C1 segment of cervical spinal cord (tissue), 14 donors: ENCODE measurements around the gene ZBTB22.
A peak's percentile ranks its signal among the peaks of the same experiment; 100 is the strongest.
"Not testable (repeated sequence)": the region's sequence is repeated elsewhere in the genome, so short reads cannot be mapped to it uniquely, and the experiment has no call there.

ENCODE experiments used
- DNase-seq, 14 donors: peaks; one replicate each; lab custom pipeline; 2025; lab: John Stamatoyannopoulos, UW

The ZBTB22 gene, protein sequence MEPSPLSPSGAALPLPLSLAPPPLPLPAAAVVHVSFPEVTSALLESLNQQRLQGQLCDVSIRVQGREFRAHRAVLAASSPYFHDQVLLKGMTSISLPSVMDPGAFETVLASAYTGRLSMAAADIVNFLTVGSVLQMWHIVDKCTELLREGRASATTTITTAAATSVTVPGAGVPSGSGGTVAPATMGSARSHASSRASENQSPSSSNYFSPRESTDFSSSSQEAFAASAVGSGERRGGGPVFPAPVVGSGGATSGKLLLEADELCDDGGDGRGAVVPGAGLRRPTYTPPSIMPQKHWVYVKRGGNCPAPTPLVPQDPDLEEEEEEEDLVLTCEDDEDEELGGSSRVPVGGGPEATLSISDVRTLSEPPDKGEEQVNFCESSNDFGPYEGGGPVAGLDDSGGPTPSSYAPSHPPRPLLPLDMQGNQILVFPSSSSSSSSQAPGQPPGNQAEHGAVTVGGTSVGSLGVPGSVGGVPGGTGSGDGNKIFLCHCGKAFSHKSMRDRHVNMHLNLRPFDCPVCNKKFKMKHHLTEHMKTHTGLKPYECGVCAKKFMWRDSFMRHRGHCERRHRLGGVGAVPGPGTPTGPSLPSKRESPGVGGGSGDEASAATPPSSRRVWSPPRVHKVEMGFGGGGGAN

DNA sequence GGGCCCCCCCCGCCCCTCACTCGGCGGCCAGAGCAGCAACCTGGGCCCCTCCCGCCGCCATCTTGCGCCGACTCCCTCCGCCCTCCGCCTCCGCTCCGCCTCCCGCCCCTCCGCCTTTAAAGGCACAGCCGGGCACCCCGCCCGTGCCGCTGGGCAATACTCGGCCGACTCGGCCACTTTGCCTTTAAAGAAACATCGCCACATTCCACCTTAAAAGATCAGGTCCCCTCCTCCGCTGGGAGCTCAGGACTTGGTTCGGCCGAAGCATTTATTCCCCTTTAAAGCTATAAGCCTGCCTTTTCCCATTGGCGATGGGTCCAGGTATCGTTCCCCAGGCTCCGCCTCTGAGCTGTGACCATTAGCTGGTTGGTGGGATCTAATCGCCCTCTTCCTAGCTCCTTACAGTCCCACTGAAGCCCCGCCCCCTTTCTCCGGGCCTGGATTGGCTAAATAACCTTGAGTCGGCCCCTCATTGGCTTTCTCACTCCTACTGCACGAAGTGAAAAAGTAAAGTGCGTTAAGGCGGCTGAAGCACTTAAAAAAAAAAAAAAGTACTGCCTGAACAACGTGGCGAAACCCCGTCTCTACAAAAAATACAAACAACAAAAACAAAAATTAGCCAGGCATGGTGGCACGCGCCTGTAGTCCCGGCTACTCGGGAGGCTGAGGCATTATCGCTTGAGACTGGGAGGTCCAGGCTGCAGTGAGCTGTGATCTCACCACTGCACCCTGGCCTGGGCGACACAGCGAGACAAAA lies at the start of gene ZBTB22:
Gene ZBTB22, minus strand, starts transcription at position 76 of the 757 bp plus-strand sequence. CDS start 828 bp downstream, outside the sequence.
- DNase-seq: peak; percentile 85 to 99 (median 97)

DNA sequence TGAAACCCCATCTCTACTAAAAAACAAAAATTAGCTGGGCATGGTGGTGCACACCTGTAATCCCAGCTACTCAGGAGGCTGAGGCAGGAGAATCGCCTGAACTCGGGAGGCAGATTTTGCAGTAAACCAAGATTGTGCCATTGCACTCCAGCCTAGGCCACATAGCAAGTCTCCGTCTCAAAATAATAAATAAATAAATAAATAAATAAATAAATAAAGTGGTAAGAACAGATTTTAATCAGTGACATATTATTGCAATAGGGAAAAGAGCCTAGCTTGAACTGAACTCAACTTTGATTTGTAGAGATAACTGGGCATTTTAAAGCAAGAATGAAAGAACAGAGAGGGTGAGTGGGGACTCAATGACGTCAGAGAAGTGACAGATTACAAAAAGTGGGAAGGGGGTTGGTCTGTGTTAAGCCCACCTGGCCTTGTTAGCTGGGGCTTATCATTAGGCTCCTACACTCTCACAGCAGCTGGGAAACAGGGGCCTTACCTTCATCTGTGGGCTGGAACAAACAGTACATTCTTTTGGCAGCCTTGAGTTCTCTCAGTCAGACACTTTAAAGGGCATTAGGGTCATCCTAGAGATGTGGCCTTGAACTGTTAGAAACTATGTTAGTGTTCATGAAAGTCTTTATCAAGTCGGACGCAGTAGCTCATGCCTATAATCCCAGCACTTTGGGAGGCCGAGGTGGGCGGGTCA lies 49.6 kb upstream of the ZBTB22 start:
- no peak for DNase-seq

- not testable (repeated sequence) for DNase-seq
These were observed 47.8 kb upstream of the ZBTB22 start for GRCh38 chr6:33365206-33365971.

DNA sequence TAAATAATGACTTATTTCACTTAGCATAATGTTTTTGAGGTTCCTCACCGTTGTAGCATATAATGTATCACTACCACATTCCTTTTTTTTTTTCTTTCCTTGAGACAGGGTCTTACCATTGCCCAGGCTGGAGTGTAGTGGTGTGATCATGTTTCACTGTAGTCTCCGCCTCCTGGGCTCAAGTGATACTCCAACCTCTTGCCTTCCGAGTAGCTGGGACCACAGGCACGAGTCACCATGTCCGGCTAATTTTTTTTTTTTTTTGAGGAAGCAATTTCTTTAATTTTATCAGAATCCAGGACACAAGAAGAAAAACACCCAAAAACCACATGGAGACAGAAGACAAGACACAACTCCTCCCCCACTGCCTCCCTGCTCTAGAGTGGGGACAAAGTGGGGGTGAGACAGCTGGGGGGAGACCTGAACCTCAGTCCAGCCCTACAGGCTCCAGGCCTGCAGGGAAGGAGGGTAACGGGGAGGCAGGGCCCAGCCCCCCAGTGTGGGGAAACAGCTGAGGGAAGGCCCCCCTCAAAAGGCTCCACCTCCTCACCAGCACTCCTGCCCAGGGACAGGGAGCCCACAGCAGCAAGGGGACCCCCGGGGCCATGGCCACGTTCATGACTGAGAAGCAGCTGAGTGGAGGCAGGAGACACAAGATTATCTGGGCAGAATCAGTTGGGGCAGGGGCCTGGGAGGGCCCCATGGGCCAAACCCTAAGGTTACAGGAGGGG lies 47.1 kb upstream of the ZBTB22 start:
- DNase-seq: not testable (repeated sequence)

DNA sequence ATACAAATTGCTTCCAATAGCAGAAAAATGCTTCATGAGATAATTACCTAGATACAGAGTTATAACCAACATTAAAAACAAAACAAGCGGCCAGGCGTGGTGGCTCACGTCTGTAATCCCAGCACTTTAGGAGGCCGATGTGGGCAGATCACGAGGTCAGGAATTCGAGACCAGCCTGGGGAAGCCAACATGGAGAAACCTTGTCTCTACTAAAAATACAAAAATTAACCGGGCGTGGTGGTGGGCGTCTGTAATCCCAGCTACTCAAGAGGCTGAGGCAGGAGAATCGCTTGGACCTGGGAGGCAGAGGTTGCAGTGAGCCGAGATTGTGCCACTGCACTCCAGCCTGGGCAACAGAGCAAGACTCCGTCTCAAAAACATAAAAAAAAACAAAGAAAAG lies 45.9 kb upstream of the ZBTB22 start:
- DNase-seq: not testable (repeated sequence)

GRCh38 chr6:33359331-33359730 lies 41.8 kb upstream of the ZBTB22 start:
- DNase-seq: no peak

DNA sequence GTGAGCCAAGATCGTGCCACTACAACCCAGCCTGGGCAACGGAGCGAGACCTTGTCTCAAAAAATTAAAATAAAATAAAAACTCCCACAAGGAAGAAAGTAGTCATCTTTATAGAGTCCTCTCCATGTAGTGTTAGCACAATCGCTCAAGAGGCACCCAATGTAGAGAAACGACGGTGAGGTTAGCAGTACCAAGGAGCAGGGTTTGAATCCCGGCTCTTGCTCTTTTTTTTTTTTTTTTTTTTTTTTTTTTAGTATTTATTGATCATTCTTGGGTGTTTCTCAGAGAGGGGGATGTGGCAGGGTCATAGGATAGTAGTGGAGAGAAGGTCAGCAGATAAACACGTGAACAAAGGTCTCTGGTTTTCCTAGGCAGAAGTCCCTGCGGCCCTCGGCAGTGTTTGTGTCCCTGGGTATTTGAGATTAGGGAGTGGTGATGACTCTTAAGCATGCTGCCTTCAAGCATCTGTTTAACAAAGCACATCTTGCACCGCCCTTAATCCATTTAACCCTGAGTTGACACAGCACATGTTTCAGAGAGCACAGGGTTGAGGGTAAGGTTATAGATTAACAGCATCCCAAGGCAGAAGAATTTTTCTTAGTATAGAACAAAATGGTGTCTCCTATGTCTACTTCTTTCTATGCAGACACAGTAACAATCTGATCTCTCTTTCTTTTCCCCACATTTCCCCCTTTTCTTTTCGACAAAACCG lies 39.8 kb upstream of the ZBTB22 start:
- not testable (repeated sequence) for DNase-seq

DNA sequence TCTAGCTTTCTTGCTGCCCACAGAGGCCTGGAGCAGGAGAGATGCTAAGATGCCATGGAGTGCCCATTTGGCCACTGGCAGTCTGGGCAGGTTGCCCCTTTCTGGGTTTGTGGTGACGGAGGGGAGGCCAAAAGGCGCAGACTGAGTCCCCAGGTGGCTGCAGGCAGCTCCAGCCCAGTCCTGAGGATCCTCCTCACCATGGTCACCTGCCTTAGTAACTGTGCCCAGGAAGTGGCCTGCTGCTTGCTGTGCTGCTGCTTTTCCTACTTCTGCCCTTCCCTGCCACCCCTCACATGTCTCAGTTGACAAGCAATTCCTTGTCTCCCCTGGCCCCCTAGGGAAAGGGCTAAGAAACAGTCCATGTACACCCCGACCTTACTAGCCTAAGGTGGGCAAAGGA lies 38.8 kb upstream of the ZBTB22 start:
- DNase-seq: no peak

DNA sequence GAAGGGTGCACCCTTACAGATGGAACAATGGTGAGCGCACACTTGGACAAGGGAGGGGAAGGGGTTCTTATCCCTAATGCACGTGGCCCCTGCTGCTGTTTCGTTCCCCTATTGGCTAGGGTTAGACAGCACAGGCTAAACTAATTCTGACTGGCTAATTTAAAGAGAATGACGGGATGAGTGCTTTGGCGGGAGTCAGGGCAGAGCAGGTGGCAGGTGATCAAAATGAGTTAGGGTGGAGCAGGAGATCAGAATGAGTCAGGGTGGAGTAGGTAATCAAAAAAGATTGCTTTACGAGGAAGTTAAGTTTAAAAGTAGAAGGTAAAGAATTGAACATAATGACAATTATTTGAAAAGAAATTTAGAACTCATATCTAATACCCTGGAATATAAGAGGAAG lies 38.3 kb upstream of the ZBTB22 start:
- DNase-seq: not testable (repeated sequence)

- DNase-seq: no peak
These were observed 30.3 kb upstream of the ZBTB22 start for GRCh38 chr6:33347816-33348215.

GRCh38 chr6:33346972-33347371 lies 29.4 kb upstream of the ZBTB22 start:
- DNase-seq: not testable (repeated sequence)

DNA sequence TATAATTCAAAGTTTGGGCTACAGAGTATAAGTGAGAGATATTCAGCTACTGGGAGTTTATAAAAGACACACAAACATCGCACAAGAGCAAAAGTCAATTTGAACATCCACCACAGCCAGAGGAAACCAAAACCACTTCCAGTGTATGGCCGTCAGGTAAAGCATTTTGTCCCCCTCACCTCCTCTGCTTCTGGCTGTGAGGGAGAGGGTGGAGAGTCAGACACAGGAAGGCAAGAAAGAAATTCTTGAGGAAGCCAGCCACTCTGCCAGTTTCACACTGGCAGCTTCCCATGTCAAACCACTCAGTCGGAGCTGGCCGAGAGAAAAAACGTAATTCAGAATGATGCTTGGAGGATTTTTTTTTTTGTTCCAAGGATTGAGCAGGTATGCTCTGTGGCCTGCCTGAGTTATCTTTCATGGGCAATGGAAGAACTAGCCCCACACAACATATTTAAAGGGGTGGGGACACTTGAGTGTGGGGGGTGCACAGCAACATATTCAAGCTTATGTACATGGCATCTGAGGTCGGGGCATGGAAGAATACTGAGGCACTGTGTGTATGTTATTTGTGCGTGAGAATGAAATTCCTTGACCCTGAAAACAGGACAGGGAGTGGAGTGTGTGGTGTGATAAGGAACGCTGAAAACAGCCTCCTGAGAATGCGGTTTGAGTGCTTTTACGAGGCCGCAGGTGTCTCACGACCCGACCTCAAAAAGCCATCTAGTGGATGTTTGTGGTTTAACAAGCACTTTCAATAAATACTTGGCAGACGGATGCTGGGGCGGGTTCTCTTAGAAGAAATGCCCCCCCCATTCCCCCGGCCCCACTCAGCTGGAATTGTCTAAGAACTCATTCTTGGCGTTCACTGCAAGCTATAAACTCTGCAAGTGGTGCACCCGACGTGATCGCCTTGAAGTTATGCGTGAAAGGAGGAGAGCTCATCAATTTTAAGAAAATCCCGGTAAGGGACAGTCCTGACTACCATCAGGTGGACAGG lies 27.5 kb upstream of the ZBTB22 start:
- peak in 6 of 14 donors; percentile 1 to 67 (median 8) for DNase-seq

GRCh38 chr6:33343953-33344611 lies 26.5 kb upstream of the ZBTB22 start:
- DNase-seq: no peak

GRCh38 chr6:33343606-33343952 lies 26.0 kb upstream of the ZBTB22 start:
- DNase-seq: not testable (repeated sequence)

DNA sequence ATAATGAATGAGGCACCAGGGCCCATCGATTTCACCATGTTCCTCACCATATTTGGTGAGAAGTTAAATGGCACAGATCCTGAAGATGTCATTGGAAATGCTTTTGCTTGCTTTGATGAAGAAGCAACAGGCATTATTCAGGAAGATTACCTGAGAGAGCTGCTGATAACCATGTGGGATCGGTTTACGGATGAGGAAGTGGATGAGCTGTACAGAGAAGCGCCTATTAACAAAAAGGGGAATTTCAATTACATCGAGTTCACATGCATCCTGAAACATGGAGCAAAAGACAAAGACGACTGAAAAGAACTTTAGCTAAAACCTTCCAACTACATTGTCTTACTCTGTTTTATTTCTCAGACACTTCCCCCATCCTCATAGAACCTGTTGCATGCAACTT lies 21.6 kb upstream of the ZBTB22 start:
- DNase-seq: no peak

- DNase-seq: no peak
These were observed 19.0 kb upstream of the ZBTB22 start for GRCh38 chr6:33336495-33336894.

GRCh38 chr6:33335916-33336315 lies 18.4 kb upstream of the ZBTB22 start:
- DNase-seq: no peak

DNA sequence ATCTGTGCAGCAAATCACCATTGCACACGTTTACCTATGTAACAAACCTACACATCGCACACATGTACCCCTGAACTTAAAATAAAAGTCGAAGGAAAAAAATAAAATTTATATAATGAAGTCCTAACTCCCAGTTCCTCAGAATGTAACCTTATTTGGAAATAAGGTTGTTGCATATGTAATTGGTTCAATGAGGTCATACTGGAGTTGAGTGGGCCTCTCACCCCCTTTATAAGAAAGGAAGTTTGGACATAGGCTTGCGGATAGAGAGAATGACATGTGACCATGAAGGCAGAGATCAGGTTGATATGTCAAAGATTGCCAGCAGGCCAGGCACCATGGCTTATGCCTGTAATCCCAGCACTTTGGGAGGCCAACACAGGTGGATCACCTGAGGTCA lies 16.1 kb upstream of the ZBTB22 start:
- no peak for DNase-seq
